Body of pancreas (tissue), 4 donors: ENCODE results near the gene NLRP6. TPM values are rescaled to one million over a fixed set of nuclear protein-coding genes. Genes with fewer than 3 reads are reported as not detected.
"Not testable (repeated sequence)": the region's sequence is repeated elsewhere in the genome, so short reads cannot be mapped to it uniquely, and the experiment has no call there.

ENCODE experiments used
- ATAC-seq: fragments of 150-250 bp; one replicate; pipeline ENCODE4 v1.9.1; 2016
- DNase-seq, 4 donors: peaks; one replicate each; pipeline ENCODE4 v3.0.0-alpha.2; 2019
- H3K27ac ChIP-seq, 4 donors: fragments of 200-600 bp; sonication (generic); 1 replicate in 3 of 4; 2 replicates in 1 of 4; pipeline versions ENCODE4 v1.5.1 to v1.6.1; 2016 to 2019; ENCODE audit warnings: mild to moderate bottlenecking in 1 of 4, mixed read lengths in 1 of 4, moderate library complexity in 1 of 4
- H3K27me3 ChIP-seq, 2 donors: fragments of 200-600 bp; sonication (generic); one replicate each; pipeline ENCODE4 v1.6.0; 2016; ENCODE audit warnings: mild to moderate bottlenecking in 1 of 2
- H3K36me3 ChIP-seq, 2 donors: fragments of 200-600 bp; sonication (generic); replicated peaks in 1 of 2; 2 replicates each; pipeline ENCODE4 v1.5.1; 2016; ENCODE audit warnings: low read depth in 2 of 2; ENCODE audit not compliant: insufficient read depth in 1 of 2
- H3K4me1 ChIP-seq: fragments of 200-600 bp; sonication (generic); one replicate; pipeline ENCODE4 v1.6.0; 2016
- H3K4me3 ChIP-seq, 2 donors: fragments of 200-600 bp; sonication (generic); 1 replicate in 1 of 2; 2 replicates in 1 of 2; pipeline ENCODE4 v1.5.1; 2016 to 2019
- H3K9me3 ChIP-seq, 3 donors: fragments of 200-600 bp; sonication (generic); 1 replicate in 2 of 3; 2 replicates in 1 of 3; pipeline ENCODE4 v1.5.1; 2016
- POLR2A ChIP-seq, 3 donors: fragments of 450-650 bp; IDR thresholded peaks; one replicate each; pipeline ENCODE4 v1.6.1; 2016; ENCODE audit warnings: antibody characterized with exemption in 3 of 3, mild to moderate bottlenecking in 2 of 3
- WGBS, 2 donors: methylation state at CpG; one replicate each; pipeline ENCODE4 v1.1.5; 2017; 5-methylcytosine and 5-hydroxymethylcytosine counted together
- intact Hi-C: fragments of 100-400 bp; cut with DNase I; formaldehyde crosslinking; loops from one replicate; pipeline ENCODE4 v1.15.1; 2023
- total RNA-seq, 2 donors: library from RNA; depleted of rRNA; stranded (reverse); fragments of >200 nt; gene quantifications; one replicate each; pipeline ENCODE4 v1.1.0, GENCODE V29; 2016
- TF ChIP-seq, protein P1 (sequence below), 7 experiments: fragments of 450-650 bp in 4 of 7; fragments of 200-600 bp in 3 of 7; sonication (generic) in 3 of 7; IDR thresholded peaks; one replicate each; pipeline ENCODE4 v1.5.1; 2016 to 2019; ENCODE audit warnings: antibody characterized with exemption in 7 of 7

The NLRP6 gene
- total RNA-seq, 2 donors from 2014 or later: 1.0 TPM; not detected in 1

DNA sequence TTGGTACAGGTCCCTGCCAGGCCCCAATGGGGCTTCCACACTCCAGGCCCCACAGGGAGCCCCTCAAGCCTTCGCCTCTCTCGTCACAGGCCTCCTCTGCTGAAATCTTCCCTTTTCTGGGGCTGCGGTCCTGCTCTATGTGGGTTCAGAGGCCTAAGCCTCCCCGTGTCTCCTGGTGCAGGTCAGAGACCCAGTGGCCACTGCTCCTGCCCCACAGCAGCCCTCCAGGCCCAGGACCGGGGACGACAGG is 48.3 kb downstream of the NLRP6 start:
- peak overlapping the region in 3 of 4 donors; percentile 64 to 81 (median 75) for H3K27ac ChIP-seq
- no peaks in the 10 kb centered on the region for H3K9me3 ChIP-seq
- ATAC-seq (peak; percentile 5), DNase-seq (no peak)
- no peak overlapping the region for H3K4me3 ChIP-seq
- H3K36me3 ChIP-seq: no peaks in the 10 kb centered on the region
- no peaks in the 10 kb centered on the region for H3K27me3 ChIP-seq
- H3K4me1 ChIP-seq: peaks cover 16% of the 10 kb centered on the region
- intact Hi-C loops: no loop called here
- TF ChIP-seq POLR2A (IDR thresholded peaks at IDR 0.05): no peak
- TF ChIP-seq, protein P1, sequence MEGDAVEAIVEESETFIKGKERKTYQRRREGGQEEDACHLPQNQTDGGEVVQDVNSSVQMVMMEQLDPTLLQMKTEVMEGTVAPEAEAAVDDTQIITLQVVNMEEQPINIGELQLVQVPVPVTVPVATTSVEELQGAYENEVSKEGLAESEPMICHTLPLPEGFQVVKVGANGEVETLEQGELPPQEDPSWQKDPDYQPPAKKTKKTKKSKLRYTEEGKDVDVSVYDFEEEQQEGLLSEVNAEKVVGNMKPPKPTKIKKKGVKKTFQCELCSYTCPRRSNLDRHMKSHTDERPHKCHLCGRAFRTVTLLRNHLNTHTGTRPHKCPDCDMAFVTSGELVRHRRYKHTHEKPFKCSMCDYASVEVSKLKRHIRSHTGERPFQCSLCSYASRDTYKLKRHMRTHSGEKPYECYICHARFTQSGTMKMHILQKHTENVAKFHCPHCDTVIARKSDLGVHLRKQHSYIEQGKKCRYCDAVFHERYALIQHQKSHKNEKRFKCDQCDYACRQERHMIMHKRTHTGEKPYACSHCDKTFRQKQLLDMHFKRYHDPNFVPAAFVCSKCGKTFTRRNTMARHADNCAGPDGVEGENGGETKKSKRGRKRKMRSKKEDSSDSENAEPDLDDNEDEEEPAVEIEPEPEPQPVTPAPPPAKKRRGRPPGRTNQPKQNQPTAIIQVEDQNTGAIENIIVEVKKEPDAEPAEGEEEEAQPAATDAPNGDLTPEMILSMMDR (IDR thresholded peaks at IDR 0.05): no peak
- WGBS, 2 donors: 69% methylated on average over 5 to 6 of the region's 6 CpGs

DNA sequence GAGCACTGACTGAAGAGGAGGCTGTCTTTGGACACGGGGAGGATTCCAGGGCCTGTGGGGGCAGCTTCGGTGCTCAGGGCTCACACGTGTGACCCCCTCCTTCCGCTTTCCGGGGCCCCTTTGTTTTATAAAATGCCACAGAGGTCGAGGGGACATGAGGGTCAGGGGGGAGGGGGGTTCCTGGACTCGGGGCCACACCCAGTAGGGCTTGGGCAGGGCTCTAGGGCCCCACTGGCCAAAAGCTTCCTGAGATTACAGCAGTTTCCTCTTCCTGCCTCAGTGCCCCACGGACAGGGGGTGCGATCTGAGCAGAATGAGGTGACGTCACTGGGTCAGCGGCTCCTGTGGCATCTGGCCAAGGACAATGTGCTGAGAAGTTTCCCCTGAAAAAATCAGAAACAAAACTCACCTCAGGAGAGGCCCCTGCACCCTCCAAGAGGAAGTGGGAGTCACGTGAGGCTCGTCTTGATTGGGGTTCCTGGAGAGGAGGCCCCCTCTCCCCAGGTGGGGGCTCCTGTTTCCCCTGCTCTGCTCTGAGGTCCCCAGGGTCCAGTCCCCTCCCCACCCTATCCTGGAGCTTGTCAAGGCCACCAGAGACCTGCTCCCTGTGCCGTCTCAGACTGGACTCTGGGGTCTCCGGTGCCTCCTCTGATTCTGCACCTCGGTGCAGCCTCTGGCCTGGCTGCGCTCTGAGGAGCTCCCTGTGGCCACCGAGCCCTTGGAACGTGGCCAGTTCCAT is 48.8 kb downstream of the NLRP6 start:
- no peaks in the 10 kb centered on the region for H3K36me3 ChIP-seq
- ATAC-seq: peak; percentile 78
- WGBS, 2 donors: 14 to 19% methylated on average over 9 to 19 of the region's 19 CpGs
- TF ChIP-seq, protein P1 (IDR thresholded peaks at IDR 0.05): no peak
- peak in 1 of 3 donors; percentile 16 for TF ChIP-seq POLR2A (IDR thresholded peaks at IDR 0.05)
- intact Hi-C loops: no loop called here
- H3K27ac ChIP-seq: peak overlapping the region in 3 of 4 donors; percentile 64 to 81 (median 75)
- no peak overlapping the region for H3K4me3 ChIP-seq
- no peaks in the 10 kb centered on the region for H3K27me3 ChIP-seq
- H3K9me3 ChIP-seq: no peaks in the 10 kb centered on the region
- DNase-seq: peak; percentile 70 to 89 (median 80)
- H3K4me1 ChIP-seq: peaks cover 16% of the 10 kb centered on the region

DNA sequence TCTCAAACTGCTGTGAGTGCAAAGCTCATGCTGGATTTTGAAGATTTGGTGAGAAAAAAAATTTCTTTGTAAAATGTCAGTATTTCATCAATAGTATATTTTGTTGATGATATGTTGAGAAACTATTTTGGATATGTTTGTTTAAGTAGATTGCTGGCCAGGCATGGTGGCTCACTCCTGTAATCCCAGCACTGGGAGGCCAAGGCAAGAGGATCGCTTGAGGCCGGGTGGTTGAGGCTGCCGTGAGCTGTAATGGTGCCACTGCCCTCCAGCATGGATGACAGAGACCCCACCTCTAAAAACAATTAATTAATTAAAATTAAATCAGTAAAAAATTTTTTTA is 49.3 kb downstream of the NLRP6 start:
- Histone ChIP-seq H3K4me3 (no peak overlapping the region), H3K27ac (peak overlapping the region in 3 of 4 donors; percentile 64 to 81 (median 75)), H3K36me3 (no peaks in the 10 kb centered on the region), H3K9me3 (no peaks in the 10 kb centered on the region), H3K27me3 (no peaks in the 10 kb centered on the region), H3K4me1 (peaks cover 16% of the 10 kb centered on the region)
- no peak for TF ChIP-seq POLR2A (IDR thresholded peaks at IDR 0.05)
- TF ChIP-seq, protein P1 (IDR thresholded peaks at IDR 0.05): no peak
- intact Hi-C loops: no loop called here
- ATAC-seq (no peak), DNase-seq (no peak)
- WGBS, 2 donors: 92 to 95% methylated on average over 3 of the region's 3 CpGs

DNA sequence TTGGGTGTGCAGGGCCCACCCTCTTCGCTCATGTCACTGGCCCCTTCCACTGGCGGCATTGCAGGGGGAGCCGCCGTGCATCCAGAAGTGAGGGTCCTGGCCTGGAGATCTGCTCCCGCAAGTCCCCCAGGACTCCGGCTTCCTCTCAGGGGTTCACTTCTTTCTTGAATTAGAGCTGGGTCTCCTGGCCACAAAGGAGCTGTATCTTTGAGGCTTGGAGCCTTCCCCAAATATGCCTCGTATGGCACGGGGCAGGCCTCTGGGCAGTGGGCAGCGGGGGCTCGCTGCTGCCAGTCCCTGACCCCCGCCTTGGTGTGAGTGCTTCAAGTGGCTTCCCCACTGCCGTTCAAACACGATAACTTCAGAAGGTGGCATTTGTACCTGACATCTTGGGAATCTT is 49.8 kb downstream of the NLRP6 start:
- 90 to 94% methylated on average over 11 to 13 of the region's 13 CpGs for WGBS, 2 donors
- H3K27me3 ChIP-seq: no peaks in the 10 kb centered on the region
- DNase-seq: no peak
- H3K27ac ChIP-seq: no peak overlapping the region
- no peaks in the 10 kb centered on the region for H3K36me3 ChIP-seq
- H3K4me1 ChIP-seq: peaks cover 16% of the 10 kb centered on the region
- H3K9me3 ChIP-seq: no peaks in the 10 kb centered on the region
- no peak overlapping the region for H3K4me3 ChIP-seq
- TF ChIP-seq POLR2A (IDR thresholded peaks at IDR 0.05): no peak
- TF ChIP-seq, protein P1 (IDR thresholded peaks at IDR 0.05): no peak
- intact Hi-C loops: no loop called here
- no peak for ATAC-seq

DNA sequence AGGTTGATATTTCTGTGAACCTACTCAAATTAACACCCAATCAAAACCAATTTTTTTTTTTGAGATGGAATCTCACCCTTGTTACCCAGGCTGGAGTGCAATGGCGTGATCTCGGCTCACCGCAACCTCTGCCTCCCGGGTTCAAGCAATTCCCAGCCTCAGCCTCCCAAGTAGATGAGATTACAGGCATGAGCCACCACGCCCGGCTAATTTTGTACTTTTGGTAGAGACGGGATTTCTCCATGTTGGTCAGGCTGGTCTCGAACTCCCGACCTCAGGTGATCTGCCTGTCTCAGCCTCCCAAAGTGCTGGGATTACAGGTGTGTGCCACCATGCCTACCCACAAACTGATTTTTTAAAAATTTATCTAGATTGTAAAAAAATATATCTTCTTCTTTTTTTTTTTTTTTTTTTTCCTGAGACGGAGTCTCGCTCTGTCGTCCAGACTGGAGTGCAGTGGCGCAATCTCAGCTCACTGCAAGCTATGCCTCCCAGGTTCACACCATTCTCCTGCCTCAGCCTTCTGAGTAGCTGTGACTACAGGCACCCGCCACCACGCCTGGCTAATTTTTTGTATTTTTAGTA is 50.4 kb downstream of the NLRP6 start:
- H3K27me3 ChIP-seq, H3K27ac ChIP-seq, H3K4me3 ChIP-seq, DNase-seq, ATAC-seq, intact Hi-C loops, H3K36me3 ChIP-seq, H3K9me3 ChIP-seq: not testable (repeated sequence)
- peaks cover 16% of the 10 kb centered on the region for H3K4me1 ChIP-seq
- 85 to 89% methylated on average over 15 of the region's 15 CpGs for WGBS, 2 donors
